ENCODE results near the gene UBR3. TPM values are rescaled to one million over a fixed set of nuclear protein-coding genes. Genes with fewer than 3 reads are reported as not detected.
"Not testable (repeated sequence)": the region's sequence is repeated elsewhere in the genome, so short reads cannot be mapped to it uniquely, and the experiment has no call there.

Gene UBR3
- total RNA-seq, 1 experiment from 2014 or later: 30.0 TPM

DNA sequence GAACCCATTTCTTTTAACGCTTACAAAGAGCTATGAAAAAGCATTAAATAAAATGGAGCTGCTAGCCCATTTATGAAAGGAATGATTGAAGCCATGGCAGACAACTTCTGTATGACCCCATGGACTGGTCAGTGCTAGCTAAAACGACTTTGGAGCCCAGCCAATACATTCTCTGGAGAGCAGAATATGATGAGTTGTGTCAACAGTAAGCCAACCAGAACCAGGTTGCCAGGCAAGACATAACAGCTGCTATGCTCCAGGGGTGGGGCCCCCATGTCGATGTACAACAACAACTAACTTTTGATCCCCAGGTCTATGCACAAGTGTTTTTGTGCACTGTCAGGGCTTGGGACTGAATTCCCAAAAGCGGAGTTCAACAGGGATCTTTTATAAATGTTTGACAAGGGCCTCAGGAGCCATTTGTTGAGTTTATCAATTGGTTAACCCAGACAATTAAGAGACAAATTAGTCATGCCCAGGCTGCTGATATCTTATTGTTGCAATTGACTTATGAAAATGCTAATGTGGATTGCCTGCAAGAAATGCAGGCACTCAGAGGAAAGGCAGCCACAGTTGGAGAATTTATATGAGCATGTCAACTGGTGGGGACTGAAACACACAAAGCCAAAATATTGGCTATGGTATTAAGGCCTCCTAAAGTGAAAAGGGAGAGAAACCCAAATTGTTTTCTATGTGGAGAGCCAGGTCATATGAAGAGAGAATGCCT, 286.1 kb downstream of the UBR3 start:
- Mint-ChIP-seq H3K27ac (ENCODE audit: low read depth, unreplicated experiment) (no peak overlapping the region), H3K36me3 (ENCODE audit: insufficient read depth, unreplicated experiment) (no peaks in the 10 kb centered on the region), H3K4me1 (ENCODE audit: insufficient read depth, unreplicated experiment) (no peaks in the 10 kb centered on the region), H3K4me3 (ENCODE audit: unreplicated experiment) (no peak overlapping the region), H3K27me3 (ENCODE audit: insufficient read depth, unreplicated experiment) (no peaks in the 10 kb centered on the region), H3K9me3 (ENCODE audit: unreplicated experiment) (no peaks in the 10 kb centered on the region)
- TF ChIP-seq CTCF (IDR thresholded peaks at IDR 0.05; ENCODE audit: unreplicated experiment): no peak
- no TSS peak for BruUV-seq (replicated peaks)
- intact Hi-C loops (cut with micrococcal nuclease): no loop called here
- no peak for DNase-seq (ENCODE audit: unreplicated experiment)
- ChIA-PET POLR2A (no interaction called here), CTCF (no interaction called here)

GRCh38 chr2:170115501-170116229, 288.4 kb downstream of the UBR3 start:
- Mint-ChIP-seq H3K27me3 (ENCODE audit: insufficient read depth, unreplicated experiment) (no peaks in the 10 kb centered on the region), H3K36me3 (ENCODE audit: insufficient read depth, unreplicated experiment) (no peaks in the 10 kb centered on the region), H3K27ac (ENCODE audit: low read depth, unreplicated experiment) (no peak overlapping the region), H3K4me3 (ENCODE audit: unreplicated experiment) (no peak overlapping the region), H3K4me1 (ENCODE audit: insufficient read depth, unreplicated experiment) (no peaks in the 10 kb centered on the region), H3K9me3 (ENCODE audit: unreplicated experiment) (no peaks in the 10 kb centered on the region)
- DNase-seq (ENCODE audit: unreplicated experiment): no peak
- ChIA-PET POLR2A (no interaction called here), CTCF (no interaction called here)
- TF ChIP-seq CTCF (IDR thresholded peaks at IDR 0.05; ENCODE audit: unreplicated experiment): no peak
- no TSS peak for BruUV-seq (replicated peaks)
- intact Hi-C loops (cut with micrococcal nuclease): no loop called here

DNA sequence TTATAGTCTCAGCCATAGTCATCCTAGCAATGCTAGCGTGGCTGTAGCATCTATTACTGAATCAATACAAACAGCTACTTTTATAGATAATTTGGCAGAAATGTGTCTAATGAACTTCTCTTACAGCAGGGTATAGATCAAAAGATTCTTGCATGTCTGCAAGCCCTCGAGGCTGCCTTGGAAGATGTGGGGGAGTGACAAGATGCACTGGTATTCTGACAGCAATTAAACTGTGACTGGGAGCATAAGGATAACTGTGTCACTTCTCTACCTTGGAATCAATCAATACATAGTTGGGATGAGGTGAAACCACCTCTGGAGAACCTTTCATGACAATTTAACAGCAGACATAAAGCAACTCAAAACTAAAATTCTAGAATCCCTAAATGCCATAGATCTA, 291.4 kb downstream of the UBR3 start:
- intact Hi-C loops (cut with micrococcal nuclease): no loop called here
- Mint-ChIP-seq H3K4me3 (ENCODE audit: unreplicated experiment) (no peak overlapping the region), H3K36me3 (ENCODE audit: insufficient read depth, unreplicated experiment) (no peaks in the 10 kb centered on the region), H3K4me1 (ENCODE audit: insufficient read depth, unreplicated experiment) (peaks cover 8% of the 10 kb centered on the region), H3K9me3 (ENCODE audit: unreplicated experiment) (no peaks in the 10 kb centered on the region), H3K27ac (ENCODE audit: low read depth, unreplicated experiment) (no peak overlapping the region), H3K27me3 (ENCODE audit: insufficient read depth, unreplicated experiment) (no peaks in the 10 kb centered on the region)
- no TSS peak for BruUV-seq (replicated peaks)
- POLR2A ChIA-PET: interaction anchor here (0.7 kb wide), 1 partner anchor 450 kb away, joined by 4 read pairs; no protein-coding TSS in a partner anchor
- DNase-seq (ENCODE audit: unreplicated experiment): no peak
- no peak for TF ChIP-seq CTCF (IDR thresholded peaks at IDR 0.05; ENCODE audit: unreplicated experiment)
- CTCF ChIA-PET: no interaction called here

DNA sequence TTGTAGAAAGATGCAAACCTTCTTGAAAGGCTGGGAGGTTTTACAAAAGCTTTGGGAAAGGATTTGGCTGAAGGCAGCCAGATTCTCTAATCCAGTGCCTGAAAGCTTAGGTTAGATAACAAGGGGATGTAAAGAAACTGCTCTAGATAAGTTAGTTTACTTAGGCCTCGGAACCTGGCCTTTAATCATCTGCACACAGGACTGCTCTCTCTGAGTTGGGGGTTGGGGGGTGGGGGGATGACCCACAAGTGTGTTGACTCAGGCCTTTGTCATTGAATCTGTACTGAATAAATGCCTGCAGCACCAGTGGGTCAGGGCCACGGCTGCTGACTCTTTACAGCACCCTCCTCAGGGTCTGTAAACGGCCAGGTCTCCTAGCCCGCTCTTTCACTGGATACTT, 292.1 kb downstream of the UBR3 start:
- CTCF ChIA-PET; H3K36me3 Mint-ChIP-seq (ENCODE audit: insufficient read depth, unreplicated experiment); H3K27me3 Mint-ChIP-seq (ENCODE audit: insufficient read depth, unreplicated experiment); BruUV-seq (replicated peaks); H3K4me3 Mint-ChIP-seq (ENCODE audit: unreplicated experiment); H3K9me3 Mint-ChIP-seq (ENCODE audit: unreplicated experiment); H3K27ac Mint-ChIP-seq (ENCODE audit: low read depth, unreplicated experiment); DNase-seq (ENCODE audit: unreplicated experiment); intact Hi-C loops (cut with micrococcal nuclease): not testable (repeated sequence)
- POLR2A ChIA-PET: interaction anchor here (0.7 kb wide), 1 partner anchor 449 kb away, joined by 4 read pairs; no protein-coding TSS in a partner anchor
- H3K4me1 Mint-ChIP-seq (ENCODE audit: insufficient read depth, unreplicated experiment): peaks cover 10% of the 10 kb centered on the region

All from MCF 10A (cell line).